H1 (cell line): Measurements from ENCODE around the gene NSFL1C. TPM values are rescaled to one million over a fixed set of nuclear protein-coding genes. Genes with fewer than 3 reads are reported as not detected.
"Not testable (repeated sequence)": the region's sequence is repeated elsewhere in the genome, so short reads cannot be mapped to it uniquely, and the experiment has no call there.

ENCODE experiments used
- CTCF ChIA-PET: fragments of 300-600 bp; sonication (Branson Sonifier 250); formaldehyde crosslinking; loops from one replicate; lab custom pipeline; 2021; ENCODE audit not compliant: partially characterized antibody; lab: Charles Lee
- POLR2A ChIA-PET: fragments of 300-600 bp; sonication (Branson Sonifier 250); formaldehyde crosslinking; loops from one replicate; lab custom pipeline; 2021; ENCODE audit warnings: inconsistent platforms; ENCODE audit not compliant: partially characterized antibody; lab: Charles Lee
- DNase-seq, 2 experiments: peaks; one replicate each; pipeline versions ENCODE4 v3.0.0 to v3.0.0-alpha.2; 2010 to 2022; ENCODE audit warnings: low spot score in 2 of 2, low read depth in 1 of 2, mixed read lengths in 1 of 2
- FAIRE-seq: peaks from 2 replicates; lab custom pipeline; 2011; peaks lifted over from hg19 to GRCh38; lab: Jason Lieb, UNC
- H2AFZ ChIP-seq: 2 replicates; pipeline ENCODE4 v1.8.1; 2012; ENCODE audit warnings: low read length, inconsistent platforms
- H2AK5ac ChIP-seq: 2 replicates; pipeline ENCODE4 v1.6.1; 2013; ENCODE audit warnings: low read depth, low read length
- H2BK120ac ChIP-seq: replicated peaks from 2 replicates; pipeline ENCODE3; 2013; ENCODE audit warnings: low read depth, low read length, inconsistent platforms
- H2BK12ac ChIP-seq: 2 replicates; pipeline ENCODE4 v1.6.1; 2013; ENCODE audit warnings: low read depth, low read length
- H2BK15ac ChIP-seq: 2 replicates; pipeline ENCODE4 v1.6.1; 2013; ENCODE audit warnings: low read length
- H2BK20ac ChIP-seq: 2 replicates; pipeline ENCODE4 v1.6.1; 2013; ENCODE audit warnings: low read length
- H2BK5ac ChIP-seq: 2 replicates; pipeline ENCODE4 v1.6.1; 2013; ENCODE audit warnings: low read depth, low read length
- H3K14ac ChIP-seq: 2 replicates; pipeline ENCODE4 v1.6.1; 2013; ENCODE audit warnings: inconsistent platforms; ENCODE audit not compliant: insufficient read length
- H3K18ac ChIP-seq: 2 replicates; pipeline ENCODE4 v1.6.1; 2013; ENCODE audit warnings: low read length; ENCODE audit errors: extremely low read depth
- H3K23ac ChIP-seq: 2 replicates; pipeline ENCODE4 v1.6.1; 2013; ENCODE audit warnings: inconsistent platforms; ENCODE audit not compliant: insufficient read length
- H3K23me2 ChIP-seq: 2 replicates; pipeline ENCODE4 v1.6.1; 2013; ENCODE audit warnings: low read depth, low read length
- H3K27ac ChIP-seq: 2 replicates; pipeline ENCODE4 v1.6.1; 2011; ENCODE audit warnings: low read depth, low read length, inconsistent platforms
- H3K27me3 ChIP-seq, 4 experiments: replicated peaks in 1 of 4; 1 replicate in 1 of 4; 2 replicates in 3 of 4; pipeline versions ENCODE4 v1.6.1 to v1.8.1; 2011 to 2013; ENCODE audit warnings: low read length in 3 of 4, mild to moderate bottlenecking in 3 of 4, inconsistent platforms in 2 of 4, mixed read lengths in 2 of 4, moderate library complexity in 1 of 4; ENCODE audit not compliant: control insufficient read depth in 3 of 4, insufficient read depth in 3 of 4; ENCODE audit errors: extremely low read depth in 1 of 4
- H3K36me3 ChIP-seq, 4 experiments: 2 replicates each; pipeline versions ENCODE4 v1.6.1 to v1.8.1; 2011 to 2013; ENCODE audit warnings: mild to moderate bottlenecking in 4 of 4, low read length in 3 of 4, moderate library complexity in 2 of 4, control low read depth in 1 of 4, inconsistent platforms in 1 of 4; ENCODE audit not compliant: insufficient read depth in 4 of 4, control insufficient read depth in 2 of 4
- H3K4ac ChIP-seq: replicated peaks from 2 replicates; pipeline ENCODE3; 2013; ENCODE audit warnings: low read length, low read depth, mixed read lengths, inconsistent platforms; ENCODE audit not compliant: insufficient read length
- H3K4me1 ChIP-seq, 4 experiments: replicated peaks in 1 of 4; 1 replicate in 1 of 4; 2 replicates in 3 of 4; pipeline versions ENCODE4 v1.6.1 to v1.8.1; 2011 to 2013; ENCODE audit warnings: low read length in 3 of 4, inconsistent platforms in 2 of 4, mixed read lengths in 1 of 4; ENCODE audit not compliant: insufficient read depth in 4 of 4, control insufficient read depth in 3 of 4
- H3K4me2 ChIP-seq, 2 experiments: 2 replicates each; pipeline versions ENCODE4 v1.6.1 to v1.8.1; 2011 to 2013; ENCODE audit warnings: low read depth in 2 of 2, low read length in 2 of 2, control low read depth in 1 of 2, inconsistent platforms in 1 of 2, mild to moderate bottlenecking in 1 of 2; ENCODE audit not compliant: insufficient read depth in 1 of 2
- H3K4me3 ChIP-seq, 4 experiments: fragments of 200-600, 300-600 bp in 1 of 4; sonication (generic), shearing (Covaris generic), sonication (Bioruptor Twin) in 1 of 4; 2 replicates each; pipeline versions ENCODE4 v1.5.1 to v1.8.1; 2011 to 2016; ENCODE audit warnings: low read length in 4 of 4, low read depth in 3 of 4, control low read depth in 2 of 4, inconsistent platforms in 2 of 4, mild to moderate bottlenecking in 2 of 4, mixed read lengths in 1 of 4, moderate library complexity in 1 of 4; ENCODE audit not compliant: insufficient read depth in 2 of 4; ENCODE audit errors: extremely low read depth in 1 of 4
- H3K56ac ChIP-seq: replicated peaks from 2 replicates; pipeline ENCODE3; 2013; ENCODE audit warnings: low read depth, mild to moderate bottlenecking, mixed read lengths, low read length, inconsistent platforms; ENCODE audit not compliant: insufficient read length
- H3K79me1 ChIP-seq: 2 replicates; pipeline ENCODE4 v1.6.1; 2013; ENCODE audit warnings: low read depth, low read length, control low read depth
- H3K79me2 ChIP-seq, 2 experiments: 2 replicates each; pipeline versions ENCODE4 v1.6.1 to v1.8.1; 2012 to 2013; ENCODE audit warnings: low read length in 2 of 2, mild to moderate bottlenecking in 2 of 2, inconsistent platforms in 1 of 2; ENCODE audit not compliant: insufficient read depth in 2 of 2, control insufficient read depth in 1 of 2
- H3K9ac ChIP-seq, 4 experiments: replicated peaks in 1 of 4; 1 replicate in 1 of 4; 2 replicates in 3 of 4; pipeline versions ENCODE4 v1.6.1 to v1.8.1; 2011 to 2013; ENCODE audit warnings: low read depth in 3 of 4, low read length in 3 of 4, control low read depth in 2 of 4, mild to moderate bottlenecking in 2 of 4, moderate library complexity in 2 of 4, inconsistent platforms in 1 of 4; ENCODE audit errors: extremely low read depth in 1 of 4
- H3K9me3 ChIP-seq, 2 experiments: 2 replicates each; pipeline versions ENCODE4 v1.6.1 to v1.8.1; 2012 to 2013; ENCODE audit warnings: mild to moderate bottlenecking in 2 of 2, moderate library complexity in 2 of 2, control low read depth in 1 of 2, inconsistent platforms in 1 of 2, low read depth in 1 of 2, low read length in 1 of 2, mixed read lengths in 1 of 2; ENCODE audit not compliant: insufficient read depth in 2 of 2
- H4K20me1 ChIP-seq, 2 experiments: replicated peaks in 1 of 2; 2 replicates each; pipeline versions ENCODE3 to v1.8.1; 2011 to 2013; ENCODE audit warnings: inconsistent platforms in 2 of 2, low read length in 2 of 2, mild to moderate bottlenecking in 1 of 2; ENCODE audit not compliant: insufficient read depth in 2 of 2, control insufficient read depth in 1 of 2
- H4K5ac ChIP-seq: 2 replicates; pipeline ENCODE4 v1.6.1; 2013; ENCODE audit warnings: low read length, low read depth, mixed read lengths, inconsistent platforms; ENCODE audit not compliant: insufficient read length
- H4K8ac ChIP-seq: 2 replicates; pipeline ENCODE4 v1.8.0; 2013; ENCODE audit warnings: mild to moderate bottlenecking, moderate library complexity, low read length, inconsistent platforms; ENCODE audit not compliant: insufficient read depth; ENCODE audit errors: extremely low read depth
- H4K91ac ChIP-seq: replicated peaks from 2 replicates; pipeline ENCODE3; 2013; ENCODE audit warnings: low read length, mixed read lengths, inconsistent platforms; ENCODE audit not compliant: insufficient read length
- WGBS, 2 experiments: shearing (Covaris generic) in 1 of 2; methylation state at CpG; one replicate each; pipeline versions ENCODE4 v1.1.6 to v1.1.7; 2013 to 2015; ENCODE audit warnings: low lambda C conversion rate in 2 of 2, mixed read lengths in 2 of 2, inconsistent platforms in 1 of 2, low coverage in 1 of 2, missing lambda C conversion rate in 1 of 2; ENCODE audit not compliant: insufficient replicate concordance in 2 of 2, insufficient coverage in 1 of 2, insufficient read length in 1 of 2; ENCODE audit errors: extremely low coverage in 1 of 2, missing lambda C conversion rate in 1 of 2; 5-methylcytosine and 5-hydroxymethylcytosine counted together
- polyA plus RNA-seq, 7 experiments: library from polyadenylated mRNA; depleted of rRNA in 3 of 7; stranded (reverse) in 5 of 7; unstranded in 2 of 7; fragments of >200 nt in 5 of 7; fragments of 200-250 nt in 2 of 7; gene quantifications; 1 replicate in 5 of 7; 2 replicates in 1 of 7; 4 replicates in 1 of 7; pipeline versions ENCODE4 v1.2.1 to v1.2.3, GENCODE V29; 2011 to 2013; ENCODE audit warnings: missing spikeins in 2 of 7, mixed read lengths in 2 of 7
- total RNA-seq: library from RNA; stranded (reverse); fragmentation: NEBNext Ultra II Directional; extraction: Animal tissue kit (Norgen Biotek cat#: 25700); gene quantifications from 2 replicates; pipeline ENCODE4 v1.2.1, GENCODE V29; 2021

Gene NSFL1C
- total and polyA plus RNA-seq, 2 of the 8 experiments (the other 6 are each of a cell fraction or from before 2014, with no cell fraction given), result 21.6 to 98.0 TPM

DNA sequence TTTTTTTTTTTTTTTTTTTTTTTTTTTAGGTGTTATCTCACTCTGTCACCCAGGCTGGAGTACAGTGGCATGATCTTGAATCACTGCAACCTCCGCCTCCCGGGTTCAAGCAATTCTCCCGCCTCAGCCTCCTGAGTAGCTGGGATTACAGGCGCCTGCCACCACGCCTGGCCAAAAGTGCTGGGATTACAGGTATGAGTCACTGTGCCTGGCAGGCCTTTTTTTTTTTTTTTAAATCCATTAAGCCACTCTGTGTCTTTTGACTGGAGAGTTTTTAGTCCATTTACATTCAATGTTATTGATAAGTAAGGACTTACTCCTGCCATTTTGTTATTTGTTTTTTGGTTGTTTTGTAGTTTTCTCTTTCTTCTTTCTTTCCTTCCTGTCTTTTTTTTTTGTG, 30.7 kb upstream of the NSFL1C start:
- H3K18ac ChIP-seq, H3K79me1 ChIP-seq, H3K27me3 ChIP-seq, H2BK120ac ChIP-seq, H4K5ac ChIP-seq, H2BK20ac ChIP-seq, H2BK5ac ChIP-seq, H2BK12ac ChIP-seq, H3K4ac ChIP-seq, H2AK5ac ChIP-seq, H3K4me3 ChIP-seq, H3K36me3 ChIP-seq, DNase-seq, H4K91ac ChIP-seq, H2AFZ ChIP-seq, H3K23me2 ChIP-seq, H4K20me1 ChIP-seq, POLR2A ChIA-PET, H3K4me2 ChIP-seq, H3K9ac ChIP-seq, H3K56ac ChIP-seq, H3K27ac ChIP-seq, H2BK15ac ChIP-seq, H3K9me3 ChIP-seq, H3K79me2 ChIP-seq, H3K4me1 ChIP-seq, H3K23ac ChIP-seq, FAIRE-seq, H3K14ac ChIP-seq, H4K8ac ChIP-seq: not testable (repeated sequence)
- CTCF ChIA-PET, result interaction anchor here (0.6 to 1.5 kb wide), 4 partner anchors 11 to 167 kb away, joined by 3 to 4 read pairs (median 3); no protein-coding TSS in a partner anchor
- WGBS, 2 experiments, result 79% methylated on average over 5 of the region's 5 CpGs; no CpG with 5 or more reads in 1 of the 2 experiments
